GM12878 (cell line): ENCODE data around the gene CREBBP. TPM values are rescaled to one million over a fixed set of nuclear protein-coding genes. Genes with fewer than 3 reads are reported as not detected.

Source experiments
- EED ChIP-seq: sonication (generic); IDR thresholded peaks from 2 replicates; pipeline ENCODE4 v1.6.1; 2016; ENCODE audit warnings: antibody characterized with exemption, low read depth
- IRF4 ChIP-seq: IDR thresholded peaks from 2 replicates; pipeline ENCODE4 v1.6.1; 2011; ENCODE audit warnings: low read depth, low read length
- POLR2AphosphoS2 ChIP-seq: IDR thresholded peaks from 2 replicates; pipeline ENCODE4 v1.6.1; 2011; ENCODE audit warnings: low read depth, mild to moderate bottlenecking, low read length, improper control_type of control experiment, moderate library complexity
- SIX5 ChIP-seq: IDR thresholded peaks from 2 replicates; pipeline ENCODE4 v1.6.1; 2011; ENCODE audit warnings: mild to moderate bottlenecking, low read depth, low read length, moderate library complexity; ENCODE audit not compliant: severe bottlenecking
- polyA plus RNA-seq, 11 experiments: library from polyadenylated mRNA; depleted of rRNA in 4 of 11; unstranded in 6 of 11; stranded (reverse) in 5 of 11; fragments of >200 nt; fragmentation: Nextera tagmentation in 4 of 11; fragmentation: Illumina TruSeq in 1 of 11; extraction: Ambion mirVana in 4 of 11; extraction: Trizol in 1 of 11; gene quantifications; 1 replicate in 1 of 11; 2 replicates in 10 of 11; pipeline versions ENCODE4 v1.2.1 to v1.2.3, GENCODE V29; 2011 to 2016; ENCODE audit warnings: inconsistent platforms in 2 of 11, missing spikeins in 2 of 11, low read depth in 1 of 11
- total RNA-seq, 4 experiments: library from RNA; depleted of rRNA in 3 of 4; stranded (reverse); fragments of >200 nt in 3 of 4; fragmentation: Illumina TruSeq in 1 of 4; extraction: Trizol in 1 of 4; gene quantifications; 2 replicates each; pipeline versions ENCODE4 v1.2.1 to v1.2.3, GENCODE V29; 2013 to 2021
- TF ChIP-seq, protein P1 (sequence below): fragments of 450-650 bp; IDR thresholded peaks from 2 replicates; pipeline ENCODE4 v1.6.1; 2017; ENCODE audit warnings: antibody characterized with exemption, mild to moderate bottlenecking, moderate library complexity
- TF ChIP-seq, protein P2 (sequence below): fragments of 450-650 bp; conservative IDR thresholded peaks from 2 replicates; pipeline ENCODE4 v1.6.1; 2017; ENCODE audit warnings: mild to moderate bottlenecking, moderate library complexity
- TF ChIP-seq, protein P3 (sequence below): fragments of 450-650 bp; IDR thresholded peaks from 2 replicates; pipeline ENCODE4 v1.6.1; 2018; ENCODE audit warnings: borderline replicate concordance, mild to moderate bottlenecking; ENCODE audit not compliant: partially characterized antibody

The CREBBP gene
- total and polyA plus RNA-seq, 10 of the 15 experiments (the other 5 are each of a cell fraction or from before 2014, with no cell fraction given), result 3.4 to 32.7 (median 7.9) TPM

DNA sequence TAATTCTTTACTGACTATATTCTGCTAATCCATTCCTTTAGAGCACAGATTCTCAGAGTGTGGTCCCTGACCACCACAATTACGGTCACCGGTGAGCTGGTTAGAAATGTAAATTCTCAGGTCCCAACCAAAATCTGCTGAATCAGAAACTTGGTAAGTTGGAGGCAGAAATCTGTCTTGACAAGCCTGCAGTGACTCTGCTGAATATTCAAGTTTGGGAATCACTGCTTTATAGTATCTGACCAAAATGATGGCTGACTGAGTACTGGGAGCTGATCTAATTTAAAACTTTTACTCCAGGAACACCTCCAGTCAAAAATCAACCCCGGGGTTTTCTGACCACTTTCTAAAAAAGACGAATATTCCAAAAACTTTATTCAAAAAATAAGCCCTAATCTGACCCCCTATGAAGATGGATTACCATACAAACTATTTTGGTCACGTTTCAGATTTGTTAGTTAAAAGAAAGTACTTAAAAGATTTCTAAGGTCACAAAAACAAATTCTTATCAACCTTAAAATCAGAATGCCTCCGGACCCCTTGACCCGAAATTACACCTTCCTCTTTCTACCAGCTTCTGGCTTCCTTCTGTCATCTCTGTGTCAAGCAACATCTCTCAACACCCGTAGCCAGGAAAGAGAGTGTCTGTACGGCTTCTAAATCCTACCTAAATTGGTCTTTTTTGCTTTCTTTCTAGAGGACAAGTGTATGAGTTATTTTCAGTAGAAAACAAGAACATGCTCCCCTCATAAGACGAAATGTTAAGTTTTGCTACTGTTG is 38.6 kb downstream of the CREBBP start (continued):
- TF ChIP-seq, protein P1, sequence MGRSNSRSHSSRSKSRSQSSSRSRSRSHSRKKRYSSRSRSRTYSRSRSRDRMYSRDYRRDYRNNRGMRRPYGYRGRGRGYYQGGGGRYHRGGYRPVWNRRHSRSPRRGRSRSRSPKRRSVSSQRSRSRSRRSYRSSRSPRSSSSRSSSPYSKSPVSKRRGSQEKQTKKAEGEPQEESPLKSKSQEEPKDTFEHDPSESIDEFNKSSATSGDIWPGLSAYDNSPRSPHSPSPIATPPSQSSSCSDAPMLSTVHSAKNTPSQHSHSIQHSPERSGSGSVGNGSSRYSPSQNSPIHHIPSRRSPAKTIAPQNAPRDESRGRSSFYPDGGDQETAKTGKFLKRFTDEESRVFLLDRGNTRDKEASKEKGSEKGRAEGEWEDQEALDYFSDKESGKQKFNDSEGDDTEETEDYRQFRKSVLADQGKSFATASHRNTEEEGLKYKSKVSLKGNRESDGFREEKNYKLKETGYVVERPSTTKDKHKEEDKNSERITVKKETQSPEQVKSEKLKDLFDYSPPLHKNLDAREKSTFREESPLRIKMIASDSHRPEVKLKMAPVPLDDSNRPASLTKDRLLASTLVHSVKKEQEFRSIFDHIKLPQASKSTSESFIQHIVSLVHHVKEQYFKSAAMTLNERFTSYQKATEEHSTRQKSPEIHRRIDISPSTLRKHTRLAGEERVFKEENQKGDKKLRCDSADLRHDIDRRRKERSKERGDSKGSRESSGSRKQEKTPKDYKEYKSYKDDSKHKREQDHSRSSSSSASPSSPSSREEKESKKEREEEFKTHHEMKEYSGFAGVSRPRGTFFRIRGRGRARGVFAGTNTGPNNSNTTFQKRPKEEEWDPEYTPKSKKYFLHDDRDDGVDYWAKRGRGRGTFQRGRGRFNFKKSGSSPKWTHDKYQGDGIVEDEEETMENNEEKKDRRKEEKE, result no peak
- TF ChIP-seq, protein P2, sequence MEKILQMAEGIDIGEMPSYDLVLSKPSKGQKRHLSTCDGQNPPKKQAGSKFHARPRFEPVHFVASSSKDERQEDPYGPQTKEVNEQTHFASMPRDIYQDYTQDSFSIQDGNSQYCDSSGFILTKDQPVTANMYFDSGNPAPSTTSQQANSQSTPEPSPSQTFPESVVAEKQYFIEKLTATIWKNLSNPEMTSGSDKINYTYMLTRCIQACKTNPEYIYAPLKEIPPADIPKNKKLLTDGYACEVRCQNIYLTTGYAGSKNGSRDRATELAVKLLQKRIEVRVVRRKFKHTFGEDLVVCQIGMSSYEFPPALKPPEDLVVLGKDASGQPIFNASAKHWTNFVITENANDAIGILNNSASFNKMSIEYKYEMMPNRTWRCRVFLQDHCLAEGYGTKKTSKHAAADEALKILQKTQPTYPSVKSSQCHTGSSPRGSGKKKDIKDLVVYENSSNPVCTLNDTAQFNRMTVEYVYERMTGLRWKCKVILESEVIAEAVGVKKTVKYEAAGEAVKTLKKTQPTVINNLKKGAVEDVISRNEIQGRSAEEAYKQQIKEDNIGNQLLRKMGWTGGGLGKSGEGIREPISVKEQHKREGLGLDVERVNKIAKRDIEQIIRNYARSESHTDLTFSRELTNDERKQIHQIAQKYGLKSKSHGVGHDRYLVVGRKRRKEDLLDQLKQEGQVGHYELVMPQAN, result no peak
- TF ChIP-seq SIX5 (no peak), IRF4 (no peak), POLR2AphosphoS2 (no peak), EED (no peak)
- TF ChIP-seq, protein P3, sequence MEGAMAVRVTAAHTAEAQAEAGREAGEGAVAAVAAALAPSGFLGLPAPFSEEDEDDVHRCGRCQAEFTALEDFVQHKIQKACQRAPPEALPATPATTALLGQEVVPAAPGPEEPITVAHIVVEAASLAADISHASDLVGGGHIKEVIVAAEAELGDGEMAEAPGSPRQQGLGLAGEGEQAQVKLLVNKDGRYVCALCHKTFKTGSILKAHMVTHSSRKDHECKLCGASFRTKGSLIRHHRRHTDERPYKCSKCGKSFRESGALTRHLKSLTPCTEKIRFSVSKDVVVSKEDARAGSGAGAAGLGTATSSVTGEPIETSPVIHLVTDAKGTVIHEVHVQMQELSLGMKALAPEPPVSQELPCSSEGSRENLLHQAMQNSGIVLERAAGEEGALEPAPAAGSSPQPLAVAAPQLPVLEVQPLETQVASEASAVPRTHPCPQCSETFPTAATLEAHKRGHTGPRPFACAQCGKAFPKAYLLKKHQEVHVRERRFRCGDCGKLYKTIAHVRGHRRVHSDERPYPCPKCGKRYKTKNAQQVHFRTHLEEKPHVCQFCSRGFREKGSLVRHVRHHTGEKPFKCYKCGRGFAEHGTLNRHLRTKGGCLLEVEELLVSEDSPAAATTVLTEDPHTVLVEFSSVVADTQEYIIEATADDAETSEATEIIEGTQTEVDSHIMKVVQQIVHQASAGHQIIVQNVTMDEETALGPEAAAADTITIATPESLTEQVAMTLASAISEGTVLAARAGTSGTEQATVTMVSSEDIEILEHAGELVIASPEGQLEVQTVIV, result no peak
